ENCODE data around the gene PPP2R5E. TPM values are rescaled to one million over a fixed set of nuclear protein-coding genes. Genes with fewer than 3 reads are reported as not detected.

The PPP2R5E gene
- total and polyA plus RNA-seq, 2 of the 8 experiments (the other 6 are each of a cell fraction or from before 2014, with no cell fraction given), result 6.8 to 64.6 TPM

DNA sequence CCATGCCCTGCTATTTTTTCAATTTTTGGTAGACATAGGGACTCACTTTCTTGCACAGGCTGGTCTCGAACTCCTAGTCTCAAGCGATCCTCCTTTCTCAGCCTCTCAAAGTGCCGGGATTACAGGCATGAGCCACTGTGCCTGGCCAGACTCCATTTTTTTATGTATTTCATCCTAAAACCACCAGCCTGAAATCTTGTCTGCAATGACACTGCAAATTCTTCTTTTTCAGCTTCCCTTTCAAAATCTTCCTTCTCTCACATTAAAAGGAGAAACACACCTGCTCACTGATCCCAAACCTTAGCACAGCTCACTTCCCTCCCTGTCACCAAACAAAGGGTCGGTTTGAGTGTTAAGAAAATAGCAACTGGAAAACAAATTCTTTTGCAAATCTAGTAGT is 62.6 kb downstream of the PPP2R5E start:
- H4K20me1 ChIP-seq (replicated peaks in 1 of 2; ENCODE audit: control insufficient read depth in 1 of 2, insufficient read depth in 2 of 2, low read length in 2 of 2), result peaks cover 0 to 6% of the 10 kb centered on the region in 2 experiments
- H2BK12ac ChIP-seq (ENCODE audit: low read depth, low read length), result no peak overlapping the region
- no peak overlapping the region for H4K8ac ChIP-seq (ENCODE audit: extremely low read depth, insufficient read depth, low read length)
- H4K91ac ChIP-seq (replicated peaks; ENCODE audit: insufficient read length, low read length), result no peak overlapping the region
- no peak overlapping the region for H3K4me2 ChIP-seq (ENCODE audit: insufficient read depth in 1 of 2, low read depth in 2 of 2, low read length in 2 of 2)
- H3K23ac ChIP-seq (ENCODE audit: insufficient read length), result no peak overlapping the region
- no peak overlapping the region for H3K4me3 ChIP-seq (ENCODE audit: extremely low read depth in 1 of 4, insufficient read depth in 2 of 4, low read depth in 3 of 4, low read length in 4 of 4)
- no peak overlapping the region for H3K14ac ChIP-seq (ENCODE audit: insufficient read length)
- H3K4ac ChIP-seq (replicated peaks; ENCODE audit: insufficient read length, low read depth, low read length), result no peak overlapping the region
- H3K18ac ChIP-seq (ENCODE audit: extremely low read depth, low read length), result no peak overlapping the region
- no peak overlapping the region for H2BK5ac ChIP-seq (ENCODE audit: low read depth, low read length)
- no peak overlapping the region for H2AFZ ChIP-seq (ENCODE audit: low read length)
- no peak overlapping the region for H2BK20ac ChIP-seq (ENCODE audit: low read length)
- no peak overlapping the region for H3K9ac ChIP-seq (replicated peaks in 1 of 4; ENCODE audit: extremely low read depth in 1 of 4, low read depth in 3 of 4, low read length in 3 of 4)
- FAIRE-seq (no peak), DNase-seq (ENCODE audit: low read depth in 1 of 2, low spot score in 2 of 2) (no peak)
- no peaks in the 10 kb centered on the region for H3K36me3 ChIP-seq (ENCODE audit: control insufficient read depth in 2 of 4, insufficient read depth in 4 of 4, low read length in 3 of 4)
- ChIA-PET CTCF (ENCODE audit: partially characterized antibody) (interaction anchor here (0.6 to 1.5 kb wide), 3 partner anchors 13 to 159 kb away, joined by 3 to 4 read pairs (median 4); no protein-coding TSS in a partner anchor), POLR2A (ENCODE audit: partially characterized antibody) (no interaction called here)
- no peak overlapping the region for H2AK5ac ChIP-seq (ENCODE audit: low read depth, low read length)
- no peak overlapping the region for H4K5ac ChIP-seq (ENCODE audit: insufficient read length, low read depth, low read length)
- H3K27ac ChIP-seq (ENCODE audit: low read depth, low read length), result no peak overlapping the region
- H3K79me2 ChIP-seq (ENCODE audit: control insufficient read depth in 1 of 2, insufficient read depth in 2 of 2, low read length in 2 of 2), result peaks cover 0 to 87% of the 10 kb centered on the region in 2 experiments; a peak in 2 of 4 replicates
- no peaks in the 10 kb centered on the region for H3K9me3 ChIP-seq (ENCODE audit: insufficient read depth in 2 of 2, low read depth in 1 of 2, low read length in 1 of 2)
- no peaks in the 10 kb centered on the region; the same call in 1 of the 2 replicates for H3K23me2 ChIP-seq (ENCODE audit: low read depth, low read length)
- H2BK120ac ChIP-seq (replicated peaks; ENCODE audit: low read depth, low read length), result no peak overlapping the region
- no peak overlapping the region for H2BK15ac ChIP-seq (ENCODE audit: low read length)
- WGBS, 2 experiments (ENCODE audit: extremely low coverage in 1 of 2, insufficient coverage in 1 of 2, insufficient read length in 1 of 2, insufficient replicate concordance in 2 of 2, low coverage in 1 of 2, low lambda C conversion rate in 2 of 2, missing lambda C conversion rate in 1 of 2), result 88% methylated on average over 4 of the region's 4 CpGs; no CpG with 5 or more reads in 1 of the 2 experiments
- H3K27me3 ChIP-seq (replicated peaks in 1 of 4; ENCODE audit: control insufficient read depth in 3 of 4, extremely low read depth in 1 of 4, insufficient read depth in 3 of 4, low read length in 3 of 4), result no peaks in the 10 kb centered on the region
- H3K4me1 ChIP-seq (replicated peaks in 1 of 4; ENCODE audit: control insufficient read depth in 3 of 4, insufficient read depth in 4 of 4, low read length in 3 of 4), result no peaks in the 10 kb centered on the region
- H3K79me1 ChIP-seq (ENCODE audit: low read depth, low read length), result peaks cover 4% of the 10 kb centered on the region; the same call in 1 of the 2 replicates
- H3K56ac ChIP-seq (replicated peaks; ENCODE audit: insufficient read length, low read depth, low read length), result no peak overlapping the region
- no peak for TF ChIP-seq TAF7 (optimal IDR thresholded peaks at IDR 0.05; ENCODE audit: borderline replicate concordance, low read depth, low read length)
- TF ChIP-seq RFX5 (IDR thresholded peaks at IDR 0.05; ENCODE audit: borderline replicate concordance, low read depth, low read length), result no peak
- TF ChIP-seq CHD2 (IDR thresholded peaks at IDR 0.05; ENCODE audit: low read length), result no peak
- TF ChIP-seq SAP30 (IDR thresholded peaks at IDR 0.05; ENCODE audit: insufficient read depth, insufficient replicate concordance, low read length), result no peak

Measured in H1 (cell line).